ENCODE results near the gene DNAJB12. TPM values are rescaled to one million over a fixed set of nuclear protein-coding genes. Genes with fewer than 3 reads are reported as not detected.
A peak's percentile ranks its signal among the peaks of the same experiment; 100 is the strongest.

The DNAJB12 gene
- total RNA-seq, 6 experiments from 2014 or later = 16.6 to 22.1 (median 19.2) TPM

DNA sequence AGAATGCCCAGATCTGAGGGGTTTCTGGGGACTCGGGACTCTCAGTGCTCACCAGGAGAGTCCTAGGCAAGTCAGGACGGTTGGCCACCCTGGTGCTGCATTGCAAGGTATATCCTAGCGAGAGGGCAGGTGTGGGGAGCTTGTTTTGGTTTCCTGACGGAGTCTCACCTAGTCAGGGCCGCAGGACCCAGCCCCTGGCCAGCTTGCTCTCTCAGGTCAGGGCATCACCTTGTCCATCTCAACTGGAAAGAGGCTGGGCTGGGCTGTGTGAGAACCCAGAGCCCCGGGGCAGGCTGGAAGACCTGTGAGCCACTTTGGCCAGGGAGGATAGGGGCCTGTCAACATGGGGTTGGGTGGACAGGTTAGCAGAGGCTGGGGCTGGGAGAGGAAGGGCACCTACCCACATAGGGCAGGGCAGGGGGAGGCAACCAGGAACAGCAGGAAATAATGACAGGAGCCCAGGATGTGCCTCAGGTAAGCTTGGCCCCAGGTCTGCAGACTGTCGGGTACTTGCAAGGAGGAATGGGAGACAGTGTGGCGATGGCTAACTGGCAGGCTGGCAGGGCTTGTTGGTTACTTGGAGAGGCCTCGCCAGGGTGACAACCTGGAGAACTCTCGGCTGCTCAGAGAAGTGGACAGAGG, 31.5 kb downstream of the DNAJB12 start:
- Histone ChIP-seq H3K9me3 (no peaks in the 10 kb centered on the region), H3K4me3 (no peak overlapping the region), H3K36me3 (no peaks in the 10 kb centered on the region), H3K27ac (no peak overlapping the region), H3K4me1 (peaks cover 0 to 42% (median 19%) of the 10 kb centered on the region in 4 donors), H3K27me3 (no peaks in the 10 kb centered on the region)
- no CpG with 5 or more reads among the region's 10 CpGs for WGBS (ENCODE audit: insufficient coverage, low coverage, low lambda C conversion rate, missing lambda C conversion rate)
- intact Hi-C loops (cut with DNase I) = loop anchor here (5.0 to 10.0 kb wide), 2 partner anchors 51 to 98 kb away; partner anchors contain the start of gene DDIT4 (in 1 of the 2)
- TF ChIP-seq, protein P1, sequence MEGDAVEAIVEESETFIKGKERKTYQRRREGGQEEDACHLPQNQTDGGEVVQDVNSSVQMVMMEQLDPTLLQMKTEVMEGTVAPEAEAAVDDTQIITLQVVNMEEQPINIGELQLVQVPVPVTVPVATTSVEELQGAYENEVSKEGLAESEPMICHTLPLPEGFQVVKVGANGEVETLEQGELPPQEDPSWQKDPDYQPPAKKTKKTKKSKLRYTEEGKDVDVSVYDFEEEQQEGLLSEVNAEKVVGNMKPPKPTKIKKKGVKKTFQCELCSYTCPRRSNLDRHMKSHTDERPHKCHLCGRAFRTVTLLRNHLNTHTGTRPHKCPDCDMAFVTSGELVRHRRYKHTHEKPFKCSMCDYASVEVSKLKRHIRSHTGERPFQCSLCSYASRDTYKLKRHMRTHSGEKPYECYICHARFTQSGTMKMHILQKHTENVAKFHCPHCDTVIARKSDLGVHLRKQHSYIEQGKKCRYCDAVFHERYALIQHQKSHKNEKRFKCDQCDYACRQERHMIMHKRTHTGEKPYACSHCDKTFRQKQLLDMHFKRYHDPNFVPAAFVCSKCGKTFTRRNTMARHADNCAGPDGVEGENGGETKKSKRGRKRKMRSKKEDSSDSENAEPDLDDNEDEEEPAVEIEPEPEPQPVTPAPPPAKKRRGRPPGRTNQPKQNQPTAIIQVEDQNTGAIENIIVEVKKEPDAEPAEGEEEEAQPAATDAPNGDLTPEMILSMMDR (IDR thresholded peaks at IDR 0.05) = no peak
- no peak for TF ChIP-seq POLR2A (IDR thresholded peaks at IDR 0.05)
- DNase-seq (no peak), ATAC-seq (no peak)

DNA sequence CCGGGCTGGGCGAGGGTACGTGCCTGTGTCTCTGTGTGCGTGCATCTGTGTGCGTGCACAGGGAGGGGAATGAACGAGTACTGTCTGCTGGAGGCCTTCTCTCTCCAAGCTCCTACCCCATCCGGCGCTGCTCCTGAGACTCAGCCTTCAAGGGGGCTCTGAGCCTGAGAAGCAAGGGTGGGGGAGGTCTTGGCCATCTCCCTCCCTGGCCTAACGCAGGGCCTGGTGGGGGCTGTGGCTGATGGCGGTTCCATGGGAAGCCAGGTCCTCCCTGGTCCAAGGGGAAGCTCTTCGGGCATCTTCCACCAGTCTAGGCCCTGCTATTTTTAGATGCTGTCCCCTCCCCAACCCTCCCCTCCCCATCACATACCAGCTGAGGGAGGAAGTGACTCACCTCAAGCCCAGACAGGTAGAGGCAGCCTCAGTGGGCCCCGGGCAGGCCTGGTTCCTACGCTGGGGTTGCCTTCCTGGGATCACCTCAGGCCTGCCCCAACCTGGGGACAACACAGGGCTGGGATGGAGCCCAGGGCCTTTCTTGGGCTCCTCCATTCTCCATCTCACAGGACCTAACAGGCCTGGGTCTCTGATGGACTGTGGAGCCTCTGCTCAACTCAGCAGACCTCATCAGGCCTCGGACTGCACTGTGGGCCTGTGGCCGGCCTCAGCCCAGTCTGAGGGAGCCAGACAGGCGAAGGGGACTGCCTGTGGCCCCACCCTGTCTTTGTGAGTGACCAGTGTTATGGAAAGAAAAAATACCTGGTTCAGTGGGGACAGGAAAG, 32.2 kb downstream of the DNAJB12 start:
- DNase-seq (no peak), ATAC-seq (no peak)
- Histone ChIP-seq H3K27ac (no peak overlapping the region), H3K9me3 (no peaks in the 10 kb centered on the region), H3K27me3 (no peaks in the 10 kb centered on the region), H3K4me3 (no peak overlapping the region), H3K36me3 (no peaks in the 10 kb centered on the region), H3K4me1 (peaks cover 0 to 42% (median 15%) of the 10 kb centered on the region in 4 donors)
- WGBS (ENCODE audit: insufficient coverage, low coverage, low lambda C conversion rate, missing lambda C conversion rate) = 60% methylated on average over 2 of the region's 16 CpGs
- TF ChIP-seq, protein P1 (IDR thresholded peaks at IDR 0.05) = no peak
- no peak for TF ChIP-seq POLR2A (IDR thresholded peaks at IDR 0.05)
- intact Hi-C loops (cut with DNase I) = loop anchor here (5.0 to 10.0 kb wide), 2 partner anchors 50 to 98 kb away; partner anchors contain the start of gene DDIT4 (in 1 of the 2)

DNA sequence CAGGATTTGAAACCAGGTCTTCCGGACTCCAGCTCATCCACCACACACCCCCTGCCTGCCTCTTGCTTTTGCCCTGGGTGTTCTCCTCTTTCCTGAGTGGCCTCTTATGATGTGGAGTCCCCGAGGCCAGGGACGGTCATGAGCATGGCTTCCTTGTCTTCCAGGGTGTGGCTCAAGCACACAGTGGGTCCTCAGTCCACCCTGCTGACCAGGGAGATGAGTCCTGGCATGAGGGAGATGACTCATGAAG, 32.8 kb downstream of the DNAJB12 start:
- no peaks in the 10 kb centered on the region for H3K36me3 ChIP-seq
- H3K27ac ChIP-seq = no peak overlapping the region
- peaks cover 0 to 45% (median 17%) of the 10 kb centered on the region in 4 donors for H3K4me1 ChIP-seq

DNA sequence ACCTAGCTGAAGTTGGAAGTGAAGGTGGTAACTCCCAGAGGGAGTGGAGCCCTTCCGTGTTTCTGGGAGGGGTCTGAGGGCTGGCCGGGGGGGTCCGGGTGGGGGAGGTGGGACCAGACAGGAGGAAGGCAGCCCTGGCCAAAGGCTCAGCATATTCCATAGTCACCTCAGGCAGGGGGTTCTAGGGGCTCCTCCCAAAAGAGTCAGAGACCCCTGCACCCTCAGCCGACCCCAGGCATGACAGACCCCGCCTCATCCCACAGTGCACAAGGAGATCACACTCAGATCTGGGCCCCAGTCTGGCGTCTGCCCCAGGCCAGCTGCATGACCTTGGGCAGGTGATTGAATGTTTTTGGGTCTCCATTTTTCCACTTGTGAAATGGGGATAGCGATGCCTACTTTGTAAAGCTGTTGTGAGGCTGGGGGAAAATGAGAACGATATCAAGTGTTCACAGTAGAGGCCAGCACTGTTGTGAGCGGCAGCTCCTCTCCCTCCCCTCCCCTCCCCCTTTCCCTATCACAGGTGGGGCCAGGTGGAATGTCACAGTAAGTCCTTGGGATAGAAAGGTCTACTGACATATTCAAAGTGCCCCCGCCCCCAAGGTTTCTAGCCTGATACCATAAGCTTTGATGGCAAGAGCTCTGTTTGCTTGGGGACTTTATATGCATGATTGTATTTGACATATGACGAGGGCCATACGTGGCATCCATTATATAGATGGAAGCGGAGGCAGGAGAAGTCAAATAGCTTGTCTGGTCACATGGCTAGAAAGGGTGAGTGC, 33.3 kb downstream of the DNAJB12 start:
- WGBS (ENCODE audit: insufficient coverage, low coverage, low lambda C conversion rate, missing lambda C conversion rate) = 58% methylated on average over 6 of the region's 13 CpGs
- peak overlapping the region; percentile 88 to 97 (median 95) for H3K27ac ChIP-seq
- no peak for ATAC-seq
- H3K4me3 ChIP-seq = no peak overlapping the region
- TF ChIP-seq, protein P1 (IDR thresholded peaks at IDR 0.05) = no peak
- no peak for TF ChIP-seq POLR2A (IDR thresholded peaks at IDR 0.05)
- H3K36me3 ChIP-seq = no peaks in the 10 kb centered on the region
- intact Hi-C loops (cut with DNase I) = loop anchor here (5.0 to 10.0 kb wide), 2 partner anchors 49 to 97 kb away; partner anchors contain the start of gene DDIT4 (in 1 of the 2)
- peaks cover 0 to 50% (median 21%) of the 10 kb centered on the region in 4 donors for H3K4me1 ChIP-seq
- H3K9me3 ChIP-seq = no peaks in the 10 kb centered on the region
- DNase-seq = no peak
- H3K27me3 ChIP-seq = no peaks in the 10 kb centered on the region

More for the DNA sequence above, 32.8 kb downstream of the DNAJB12 start:
- ATAC-seq = no peak
- WGBS (ENCODE audit: insufficient coverage, low coverage, low lambda C conversion rate, missing lambda C conversion rate) = no CpG with 5 or more reads among the region's 3 CpGs
- no peak for DNase-seq
- intact Hi-C loops (cut with DNase I) = loop anchor here (5.0 to 10.0 kb wide), 2 partner anchors 50 to 97 kb away; partner anchors contain the start of gene DDIT4 (in 1 of the 2)
- H3K9me3 ChIP-seq = no peaks in the 10 kb centered on the region
- no peaks in the 10 kb centered on the region for H3K27me3 ChIP-seq
- no peak overlapping the region for H3K4me3 ChIP-seq
- TF ChIP-seq, protein P1 (IDR thresholded peaks at IDR 0.05) = no peak
- TF ChIP-seq POLR2A (IDR thresholded peaks at IDR 0.05) = no peak
